Neutrophil (primary cell): ENCODE results near the gene SDCBP2.

Source experiments
- H3K27ac ChIP-seq: fragments of 200-600 bp; sonication (generic); 2 replicates; pipeline ENCODE4 v1.5.1; 2016; ENCODE audit warnings: mild to moderate bottlenecking, moderate library complexity
- H3K27me3 ChIP-seq: fragments of 200-600 bp; sonication (generic); 2 replicates; pipeline ENCODE4 v1.6.0; 2016; ENCODE audit warnings: mild to moderate bottlenecking
- H3K36me3 ChIP-seq: fragments of 200-600 bp; sonication (generic); 2 replicates; pipeline ENCODE4 v1.5.1; 2017
- H3K4me1 ChIP-seq, 2 experiments: fragments of 200-600 bp in 1 of 2; sonication (generic) in 1 of 2; 1 replicate in 1 of 2; 2 replicates in 1 of 2; pipeline versions ENCODE4 v1.5.1 to v1.6.1; 2013 to 2016; ENCODE audit warnings: low read depth in 1 of 2, low read length in 1 of 2, mild to moderate bottlenecking in 1 of 2, moderate library complexity in 1 of 2; ENCODE audit not compliant: control insufficient read depth in 1 of 2, insufficient read depth in 1 of 2
- H3K4me3 ChIP-seq, 2 experiments: fragments of 200-600 bp in 1 of 2; sonication (generic) in 1 of 2; 1 replicate in 1 of 2; 2 replicates in 1 of 2; pipeline ENCODE4 v1.5.1; 2013 to 2016; ENCODE audit warnings: low read depth in 1 of 2, low read length in 1 of 2, mild to moderate bottlenecking in 1 of 2, moderate library complexity in 1 of 2
- H3K9me3 ChIP-seq: fragments of 200-600 bp; sonication (generic); 2 replicates; pipeline ENCODE4 v1.5.1; 2016
- TF ChIP-seq, protein P1 (sequence below): fragments of 200-600 bp; sonication (generic); IDR thresholded peaks from 2 replicates; pipeline ENCODE4 v1.5.1; 2016; ENCODE audit warnings: antibody characterized with exemption

SDCBP2 gene

DNA sequence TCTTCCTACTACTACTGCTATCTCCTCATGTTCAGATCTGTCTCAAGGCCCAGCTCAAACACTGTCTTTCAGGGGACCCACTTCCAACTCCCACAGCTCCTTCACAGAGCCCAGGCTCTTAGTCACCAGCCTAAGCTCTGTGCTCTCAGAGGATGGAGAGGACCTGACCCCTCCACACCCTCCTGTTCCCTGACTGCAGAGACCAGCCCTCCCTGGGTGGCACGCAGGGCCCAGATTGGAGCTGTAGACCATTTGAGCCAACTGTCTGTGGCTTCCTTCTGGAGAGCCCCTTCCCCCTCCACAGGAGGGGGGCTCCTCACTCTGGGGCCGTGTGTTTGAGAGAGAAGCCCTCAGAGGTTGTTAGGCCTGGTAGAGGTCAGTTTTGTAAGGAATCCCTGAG lies 53.0 kb downstream of the SDCBP2 start:
- TF ChIP-seq, protein P1, sequence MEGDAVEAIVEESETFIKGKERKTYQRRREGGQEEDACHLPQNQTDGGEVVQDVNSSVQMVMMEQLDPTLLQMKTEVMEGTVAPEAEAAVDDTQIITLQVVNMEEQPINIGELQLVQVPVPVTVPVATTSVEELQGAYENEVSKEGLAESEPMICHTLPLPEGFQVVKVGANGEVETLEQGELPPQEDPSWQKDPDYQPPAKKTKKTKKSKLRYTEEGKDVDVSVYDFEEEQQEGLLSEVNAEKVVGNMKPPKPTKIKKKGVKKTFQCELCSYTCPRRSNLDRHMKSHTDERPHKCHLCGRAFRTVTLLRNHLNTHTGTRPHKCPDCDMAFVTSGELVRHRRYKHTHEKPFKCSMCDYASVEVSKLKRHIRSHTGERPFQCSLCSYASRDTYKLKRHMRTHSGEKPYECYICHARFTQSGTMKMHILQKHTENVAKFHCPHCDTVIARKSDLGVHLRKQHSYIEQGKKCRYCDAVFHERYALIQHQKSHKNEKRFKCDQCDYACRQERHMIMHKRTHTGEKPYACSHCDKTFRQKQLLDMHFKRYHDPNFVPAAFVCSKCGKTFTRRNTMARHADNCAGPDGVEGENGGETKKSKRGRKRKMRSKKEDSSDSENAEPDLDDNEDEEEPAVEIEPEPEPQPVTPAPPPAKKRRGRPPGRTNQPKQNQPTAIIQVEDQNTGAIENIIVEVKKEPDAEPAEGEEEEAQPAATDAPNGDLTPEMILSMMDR, result no peak
- Histone ChIP-seq H3K4me1 (no peaks in the 10 kb centered on the region), H3K27ac (no peak overlapping the region), H3K4me3 (no peak overlapping the region), H3K9me3 (no peaks in the 10 kb centered on the region), H3K36me3 (no peaks in the 10 kb centered on the region), H3K27me3 (no peaks in the 10 kb centered on the region)

DNA sequence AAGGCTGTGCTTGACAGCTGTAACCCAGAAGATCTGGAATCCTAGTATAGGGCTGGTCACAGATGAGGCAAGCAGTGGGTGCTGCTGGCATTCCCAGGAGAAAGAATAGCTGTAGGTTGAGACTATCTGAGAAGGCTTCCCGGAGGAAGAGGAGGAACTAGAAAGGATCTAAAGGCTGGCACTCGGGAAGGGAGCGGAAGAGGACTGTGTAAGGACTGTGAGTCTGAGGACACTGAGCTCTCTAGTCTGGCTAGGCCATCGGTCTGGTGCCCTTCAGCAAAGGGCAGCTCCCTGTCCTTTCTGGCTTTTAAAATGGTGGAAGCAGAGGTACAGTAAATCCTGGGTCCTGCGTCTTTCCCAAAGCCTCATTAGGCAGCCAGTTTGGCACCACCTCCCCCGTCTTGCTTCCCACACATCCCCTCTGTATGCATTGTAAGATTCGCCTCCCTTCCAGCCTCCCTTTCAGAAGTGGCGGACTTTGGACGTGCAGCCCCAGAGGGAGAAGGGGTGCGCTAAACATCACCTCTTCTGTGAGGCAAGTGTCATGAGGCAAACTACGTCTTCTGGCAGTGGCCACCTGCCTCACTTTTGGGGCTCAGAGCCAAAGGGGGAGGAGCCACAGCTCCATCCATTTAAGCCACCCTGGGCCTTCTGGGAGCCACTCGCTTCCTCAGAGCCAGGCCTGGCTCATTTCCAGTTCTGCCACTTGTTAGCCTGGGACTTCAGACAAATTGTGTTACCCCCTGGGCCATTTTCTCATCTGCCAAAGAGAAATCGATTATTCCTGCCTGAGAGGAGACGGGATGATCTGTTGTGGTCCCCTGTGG lies 54.2 kb downstream of the SDCBP2 start:
- TF ChIP-seq, protein P1, result no peak
- H3K9me3 ChIP-seq, result no peaks in the 10 kb centered on the region

DNA sequence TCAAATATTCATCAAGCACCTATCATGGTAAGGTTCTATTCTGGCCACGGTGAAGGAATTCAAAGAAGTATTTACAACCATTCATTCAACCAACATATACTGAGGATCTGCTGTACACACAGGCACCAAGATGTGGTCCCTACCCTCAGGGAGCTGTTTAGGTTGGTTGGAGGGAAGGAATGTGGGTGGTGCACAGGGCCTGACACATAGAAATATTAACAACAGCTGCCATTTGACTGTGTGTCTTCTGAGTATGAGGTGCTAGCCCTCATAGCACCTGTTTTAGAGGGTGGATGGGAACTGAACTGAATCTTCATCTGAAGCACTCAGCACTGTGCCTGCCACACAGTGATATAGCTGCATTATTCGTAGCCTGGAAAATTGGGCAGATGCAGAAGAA lies 55.6 kb downstream of the SDCBP2 start:
- Histone ChIP-seq H3K4me1 (no peaks in the 10 kb centered on the region), H3K4me3 (no peak overlapping the region), H3K36me3 (no peaks in the 10 kb centered on the region), H3K27ac (no peak overlapping the region), H3K27me3 (peaks cover 8% of the 10 kb centered on the region), H3K9me3 (no peaks in the 10 kb centered on the region)
- TF ChIP-seq, protein P1, result no peak

More for the DNA sequence above, 54.2 kb downstream of the SDCBP2 start:
- no peaks in the 10 kb centered on the region for H3K4me1 ChIP-seq
- H3K27ac ChIP-seq, result no peak overlapping the region
- no peak overlapping the region for H3K4me3 ChIP-seq
- no peaks in the 10 kb centered on the region for H3K27me3 ChIP-seq
- no peaks in the 10 kb centered on the region for H3K36me3 ChIP-seq

DNA sequence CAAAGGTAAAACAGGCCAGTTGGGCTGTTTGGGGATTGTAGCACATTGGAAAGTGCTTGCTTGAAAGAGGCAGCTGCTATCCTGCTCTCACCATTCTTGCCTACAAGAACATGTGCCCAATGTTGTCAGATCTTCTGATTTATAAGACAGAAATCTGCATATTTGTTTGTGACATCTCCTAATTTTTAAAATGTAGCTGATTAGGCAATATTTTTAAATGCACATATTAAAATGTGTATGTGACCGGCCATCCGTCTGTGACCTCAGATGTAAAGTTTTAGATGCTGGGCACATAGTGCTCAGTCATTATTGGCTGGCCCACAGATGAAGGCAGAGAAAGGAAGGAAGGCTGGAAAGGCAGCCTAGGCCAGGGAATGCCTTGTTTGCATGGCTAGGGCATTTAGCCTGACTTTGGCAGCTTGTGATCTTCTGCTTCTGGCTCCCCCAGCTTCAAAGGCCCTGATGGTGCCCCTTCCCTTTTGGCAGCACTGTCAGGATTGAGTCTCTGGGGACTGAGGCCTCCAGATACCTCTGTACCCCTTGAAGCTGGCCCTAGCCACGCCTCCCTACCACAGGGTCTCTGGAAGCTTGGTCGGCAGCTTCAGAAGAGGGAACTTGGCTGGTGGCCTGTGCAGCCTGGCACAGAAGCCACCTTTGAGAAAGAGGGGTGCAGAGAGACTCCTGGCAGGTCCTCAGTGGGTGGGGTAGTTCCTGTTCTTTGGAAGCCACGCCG lies 56.4 kb downstream of the SDCBP2 start:
- H3K4me3 ChIP-seq, result no peak overlapping the region
- no peaks in the 10 kb centered on the region for H3K36me3 ChIP-seq
- no peak overlapping the region for H3K27ac ChIP-seq
- peaks cover 16% of the 10 kb centered on the region for H3K27me3 ChIP-seq
- no peaks in the 10 kb centered on the region for H3K9me3 ChIP-seq
- no peaks in the 10 kb centered on the region for H3K4me1 ChIP-seq
- TF ChIP-seq, protein P1, result no peak

DNA sequence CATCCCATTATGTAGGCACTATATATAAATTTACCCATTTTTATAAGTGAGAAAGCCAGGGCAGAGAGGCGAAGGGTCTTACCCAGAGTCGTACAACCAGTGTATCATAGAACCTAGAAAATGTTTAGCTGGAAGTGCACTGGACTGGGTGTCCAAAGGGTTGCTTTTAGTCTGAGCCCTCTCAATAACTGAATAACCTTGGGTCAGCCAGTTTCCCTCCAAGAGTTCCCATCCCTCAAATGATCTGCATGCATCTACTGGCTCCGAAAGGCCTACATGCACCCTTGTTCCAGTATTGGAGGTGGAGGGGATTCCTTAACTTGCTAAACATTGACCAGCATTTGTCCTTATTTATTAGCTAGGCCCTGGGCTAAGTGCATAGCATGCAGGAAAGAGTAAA lies 59.1 kb downstream of the SDCBP2 start:
- Histone ChIP-seq H3K4me1 (peaks cover 0 to 4% of the 10 kb centered on the region in 2 experiments), H3K36me3 (no peaks in the 10 kb centered on the region), H3K9me3 (no peaks in the 10 kb centered on the region), H3K27ac (no peak overlapping the region), H3K27me3 (peaks cover 43% of the 10 kb centered on the region), H3K4me3 (no peak overlapping the region)
- TF ChIP-seq, protein P1, result no peak
